CD14-positive monocyte (primary cell): Measurements from ENCODE around the gene RDH5. TPM values are rescaled to one million over a fixed set of nuclear protein-coding genes. Genes with fewer than 3 reads are reported as not detected.

Experiments
- DNase-seq, 3 donors: peaks; one replicate each; pipeline ENCODE4 v3.0.0-alpha.2; 2011 to 2022
- H2AFZ ChIP-seq: 2 replicates; pipeline ENCODE4 v1.6.0; 2012; ENCODE audit warnings: mild to moderate bottlenecking, low read depth, low read length, inconsistent platforms; ENCODE audit not compliant: insufficient read depth, poor library complexity, severe bottlenecking
- H3K27ac ChIP-seq, 2 donors: 1 replicate in 1 of 2; 2 replicates in 1 of 2; pipeline ENCODE4 v1.5.1; 2012 to 2013; ENCODE audit warnings: low read length in 2 of 2, control low read depth in 1 of 2, inconsistent platforms in 1 of 2, low read depth in 1 of 2, mild to moderate bottlenecking in 1 of 2
- H3K27me3 ChIP-seq, 2 donors: one replicate each; pipeline versions ENCODE4 v1.6.0 to v1.6.1; 2011 to 2013; ENCODE audit warnings: low read length in 2 of 2; ENCODE audit not compliant: control insufficient read depth in 2 of 2, insufficient read depth in 2 of 2
- H3K36me3 ChIP-seq, 2 donors: replicated peaks in 1 of 2; 1 replicate in 1 of 2; 2 replicates in 1 of 2; pipeline versions ENCODE4 v1.5.1 to v1.6.1; 2012 to 2013; ENCODE audit warnings: low read length in 2 of 2, control low read depth in 1 of 2, inconsistent platforms in 1 of 2, mild to moderate bottlenecking in 1 of 2; ENCODE audit not compliant: insufficient read depth in 2 of 2, control insufficient read depth in 1 of 2
- H3K4me1 ChIP-seq, 2 donors: 1 replicate in 1 of 2; 2 replicates in 1 of 2; pipeline versions ENCODE4 v1.5.1 to v1.6.1; 2012 to 2013; ENCODE audit warnings: low read length in 2 of 2, control low read depth in 1 of 2, inconsistent platforms in 1 of 2, mild to moderate bottlenecking in 1 of 2, moderate library complexity in 1 of 2; ENCODE audit not compliant: insufficient read depth in 2 of 2, control insufficient read depth in 1 of 2
- H3K4me2 ChIP-seq: replicated peaks from 2 replicates; pipeline ENCODE3; 2012; ENCODE audit warnings: low read length, moderate library complexity, mild to moderate bottlenecking; ENCODE audit not compliant: poor library complexity, severe bottlenecking; ENCODE audit errors: extremely low read depth
- H3K4me3 ChIP-seq, 3 experiments: fragments of 200-600 bp in 1 of 3; sonication (generic) in 1 of 3; replicated peaks in 1 of 3; 1 replicate in 2 of 3; 2 replicates in 1 of 3; pipeline ENCODE4 v1.5.1; 2011 to 2013; ENCODE audit warnings: low read length in 3 of 3, mild to moderate bottlenecking in 3 of 3, control low read depth in 2 of 3, low read depth in 2 of 3, inconsistent platforms in 1 of 3, moderate library complexity in 1 of 3
- H3K79me2 ChIP-seq: 2 replicates; pipeline ENCODE4 v1.6.0; 2012; ENCODE audit warnings: mild to moderate bottlenecking, control low read depth, inconsistent platforms, low read length, moderate library complexity; ENCODE audit not compliant: insufficient read depth
- H3K9ac ChIP-seq: 2 replicates; pipeline ENCODE4 v1.6.0; 2017; ENCODE audit warnings: low read length, mild to moderate bottlenecking; ENCODE audit not compliant: insufficient read depth, poor library complexity, severe bottlenecking
- H3K9me3 ChIP-seq, 2 donors: replicated peaks in 1 of 2; 1 replicate in 1 of 2; 2 replicates in 1 of 2; pipeline versions ENCODE4 v1.5.1 to v1.6.1; 2012 to 2013; ENCODE audit warnings: low read length in 2 of 2, control low read depth in 1 of 2; ENCODE audit not compliant: control insufficient read depth in 1 of 2, insufficient read depth in 1 of 2
- H4K20me1 ChIP-seq: 2 replicates; pipeline ENCODE4 v1.6.0; 2012; ENCODE audit warnings: mild to moderate bottlenecking, low read length, control low read depth, moderate library complexity; ENCODE audit not compliant: insufficient read depth
- H3K27ac Mint-ChIP-seq, 7 donors: one replicate each; pipeline ENCODE4 v1.8.0; 2020; ENCODE audit warnings: mild to moderate bottlenecking in 7 of 7, mixed read lengths in 7 of 7, moderate library complexity in 6 of 7, inconsistent platforms in 2 of 7
- H3K27me3 Mint-ChIP-seq, 3 donors: one replicate each; pipeline ENCODE4 v1.8.0; 2021 to 2022; ENCODE audit warnings: low read depth in 3 of 3, mild to moderate bottlenecking in 3 of 3, mixed read lengths in 3 of 3, moderate library complexity in 3 of 3, inconsistent platforms in 1 of 3
- H3K36me3 Mint-ChIP-seq, 2 donors: one replicate each; pipeline ENCODE4 v1.8.0; 2020; ENCODE audit warnings: mixed read lengths in 2 of 2, inconsistent platforms in 1 of 2, mild to moderate bottlenecking in 1 of 2
- H3K4me1 Mint-ChIP-seq: one replicate; pipeline ENCODE4 v1.8.0; 2020; ENCODE audit warnings: mild to moderate bottlenecking, mixed read lengths
- H3K4me3 Mint-ChIP-seq, 2 donors: one replicate each; pipeline ENCODE4 v1.8.0; 2020; ENCODE audit warnings: mild to moderate bottlenecking in 2 of 2, mixed read lengths in 2 of 2, moderate library complexity in 1 of 2
- H3K9me3 Mint-ChIP-seq, 7 donors: one replicate each; pipeline ENCODE4 v1.8.0; 2020 to 2022; ENCODE audit warnings: mixed read lengths in 7 of 7, mild to moderate bottlenecking in 6 of 7, moderate library complexity in 6 of 7, inconsistent platforms in 2 of 7
- WGBS: methylation state at CpG from one replicate; pipeline ENCODE4 v1.1.5; 2013; ENCODE audit warnings: missing lambda C conversion rate; ENCODE audit not compliant: insufficient coverage; 5-methylcytosine and 5-hydroxymethylcytosine counted together
- intact Hi-C, 2 donors: fragments of 100-400 bp; cut with micrococcal nuclease; formaldehyde crosslinking; loops; one replicate each; pipeline versions ENCODE4 v1.15.0 to v1.15.1; 2023
- polyA plus RNA-seq, 3 donors: library from polyadenylated mRNA; depleted of rRNA in 1 of 3; unstranded in 2 of 3; stranded (reverse) in 1 of 3; fragments of 300-500 nt in 2 of 3; fragments of >200 nt in 1 of 3; fragmentation: Illumina TruSeq in 2 of 3; gene quantifications; 1 replicate in 2 of 3; 2 replicates in 1 of 3; pipeline ENCODE4 v1.2.3, GENCODE V29; 2012 to 2021
- TF ChIP-seq, protein P1 (sequence below): fragments of 200-600 bp; IDR thresholded peaks from one replicate; pipeline ENCODE4 v1.8.0; 2022; ENCODE audit warnings: antibody characterized with exemption, mild to moderate bottlenecking

The RDH5 gene
- polyA plus RNA-seq, 3 donors: 1.2 to 10.4 (median 1.2) TPM

DNA sequence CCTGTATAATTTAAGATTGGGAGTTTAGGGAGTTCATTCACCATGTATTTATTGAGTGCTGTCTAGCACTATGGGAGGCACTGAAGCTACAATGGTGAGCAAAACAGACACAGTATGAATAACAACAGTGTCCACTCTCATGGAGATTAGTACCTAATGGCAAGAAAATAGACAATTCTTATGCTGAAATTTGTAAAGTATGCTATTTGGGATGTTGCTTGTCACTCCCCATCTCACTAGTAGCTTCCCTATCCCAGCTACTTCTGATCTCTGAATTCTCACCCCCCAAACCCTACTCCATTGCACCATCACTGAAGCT lies 26.7 kb downstream of the RDH5 start:
- no peaks in the 10 kb centered on the region for H3K79me2 ChIP-seq
- intact Hi-C loops: loop anchor here in 1 of 2 donors (10.0 kb wide), 1 partner anchor 278 kb away; the partner anchor contains the start of gene IKZF4
- no peak overlapping the region for H3K9ac ChIP-seq
- H3K4me3 ChIP-seq: no peak overlapping the region
- H4K20me1 ChIP-seq: no peaks in the 10 kb centered on the region
- H2AFZ ChIP-seq: no peak overlapping the region
- peaks cover 8 to 9% of the 10 kb centered on the region in 2 donors for H3K36me3 ChIP-seq
- no peaks in the 10 kb centered on the region for H3K9me3 ChIP-seq
- no peak overlapping the region for H3K4me3 Mint-ChIP-seq
- peaks cover 27 to 41% (median 37%) of the 10 kb centered on the region in 3 donors for H3K27me3 Mint-ChIP-seq
- peaks cover 26% of the 10 kb centered on the region for H3K4me1 Mint-ChIP-seq
- peaks cover 8 to 22% of the 10 kb centered on the region in 2 donors for H3K36me3 Mint-ChIP-seq
- no peak overlapping the region for H3K4me2 ChIP-seq
- H3K27ac Mint-ChIP-seq: no peak overlapping the region
- peaks cover 20 to 30% of the 10 kb centered on the region in 2 donors for H3K27me3 ChIP-seq
- peaks cover 15 to 17% of the 10 kb centered on the region in 2 donors for H3K4me1 ChIP-seq
- no peak for DNase-seq
- no peak overlapping the region for H3K27ac ChIP-seq
- TF ChIP-seq, protein P1, sequence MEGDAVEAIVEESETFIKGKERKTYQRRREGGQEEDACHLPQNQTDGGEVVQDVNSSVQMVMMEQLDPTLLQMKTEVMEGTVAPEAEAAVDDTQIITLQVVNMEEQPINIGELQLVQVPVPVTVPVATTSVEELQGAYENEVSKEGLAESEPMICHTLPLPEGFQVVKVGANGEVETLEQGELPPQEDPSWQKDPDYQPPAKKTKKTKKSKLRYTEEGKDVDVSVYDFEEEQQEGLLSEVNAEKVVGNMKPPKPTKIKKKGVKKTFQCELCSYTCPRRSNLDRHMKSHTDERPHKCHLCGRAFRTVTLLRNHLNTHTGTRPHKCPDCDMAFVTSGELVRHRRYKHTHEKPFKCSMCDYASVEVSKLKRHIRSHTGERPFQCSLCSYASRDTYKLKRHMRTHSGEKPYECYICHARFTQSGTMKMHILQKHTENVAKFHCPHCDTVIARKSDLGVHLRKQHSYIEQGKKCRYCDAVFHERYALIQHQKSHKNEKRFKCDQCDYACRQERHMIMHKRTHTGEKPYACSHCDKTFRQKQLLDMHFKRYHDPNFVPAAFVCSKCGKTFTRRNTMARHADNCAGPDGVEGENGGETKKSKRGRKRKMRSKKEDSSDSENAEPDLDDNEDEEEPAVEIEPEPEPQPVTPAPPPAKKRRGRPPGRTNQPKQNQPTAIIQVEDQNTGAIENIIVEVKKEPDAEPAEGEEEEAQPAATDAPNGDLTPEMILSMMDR: no peak
- H3K9me3 Mint-ChIP-seq: peaks cover 0 to 9% (median 0%) of the 10 kb centered on the region in 7 donors

DNA sequence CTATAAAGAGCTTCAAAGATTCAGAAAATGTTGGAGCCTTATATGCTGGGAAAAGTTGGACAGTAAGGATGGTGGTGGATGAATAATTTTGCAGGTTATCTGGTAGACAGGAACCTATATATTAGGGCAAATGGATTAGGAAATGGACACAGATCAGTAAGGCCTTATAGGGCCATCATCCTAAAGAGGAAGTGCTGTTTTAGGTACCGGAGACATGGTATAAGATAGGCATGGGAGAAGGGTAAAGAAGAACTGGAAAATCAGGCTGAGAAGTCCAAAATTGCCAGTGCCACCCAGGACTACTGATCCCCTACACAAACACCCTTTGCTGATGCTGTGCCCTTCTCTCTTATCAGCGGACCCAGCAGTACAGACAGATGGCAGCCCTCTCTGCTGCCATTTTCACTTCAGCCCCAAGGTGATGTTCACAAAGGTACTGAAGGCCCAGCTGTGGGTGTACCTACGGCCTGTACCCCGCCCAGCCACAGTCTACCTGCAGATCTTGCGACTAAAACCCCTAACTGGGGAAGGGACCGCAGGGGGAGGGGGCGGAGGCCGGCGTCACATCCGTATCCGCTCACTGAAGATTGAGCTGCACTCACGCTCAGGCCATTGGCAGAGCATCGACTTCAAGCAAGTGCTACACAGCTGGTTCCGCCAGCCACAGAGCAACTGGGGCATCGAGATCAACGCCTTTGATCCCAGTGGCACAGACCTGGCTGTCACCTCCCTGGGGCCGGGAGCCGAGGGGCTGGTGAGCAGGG lies 28.2 kb downstream of the RDH5 start:
- Mint-ChIP-seq H3K27me3 (peaks cover 18 to 30% (median 28%) of the 10 kb centered on the region in 3 donors), H3K4me1 (peaks cover 16% of the 10 kb centered on the region), H3K36me3 (peaks cover 23 to 33% of the 10 kb centered on the region in 2 donors), H3K27ac (no peak overlapping the region), H3K4me3 (no peak overlapping the region), H3K9me3 (peaks cover 0 to 9% (median 0%) of the 10 kb centered on the region in 7 donors)
- 96% methylated on average over 16 of the region's 18 CpGs for WGBS
- TF ChIP-seq, protein P1: no peak
- no peaks in the 10 kb centered on the region for H3K9me3 ChIP-seq
- H3K4me2 ChIP-seq: no peak overlapping the region
- H4K20me1 ChIP-seq: no peaks in the 10 kb centered on the region
- H3K4me1 ChIP-seq: peaks cover 10 to 12% of the 10 kb centered on the region in 2 donors
- H2AFZ ChIP-seq: no peak overlapping the region
- no peak for DNase-seq
- H3K36me3 ChIP-seq: peaks cover 23 to 24% of the 10 kb centered on the region in 2 donors
- H3K4me3 ChIP-seq: no peak overlapping the region
- H3K27ac ChIP-seq: no peak overlapping the region
- intact Hi-C loops: loop anchor here in 1 of 2 donors (10.0 kb wide), 1 partner anchor 276 kb away; the partner anchor contains the start of gene IKZF4
- peaks cover 12 to 21% of the 10 kb centered on the region in 2 donors for H3K27me3 ChIP-seq
- no peak overlapping the region for H3K9ac ChIP-seq
- no peaks in the 10 kb centered on the region for H3K79me2 ChIP-seq
